HepG2 (cell line): ENCODE results near the gene ZNF638.

Source experiments
- ATF2 ChIP-seq: sonication (generic); formaldehyde crosslinking; IDR thresholded peaks from 2 replicates; pipeline ENCODE4 v1.4.0; 2020; ENCODE audit warnings: missing genetic modification reagents
- RAD51 ChIP-seq: fragments of 450-650 bp; IDR thresholded peaks from 2 replicates; pipeline ENCODE4 v1.6.1; 2016; ENCODE audit warnings: borderline replicate concordance
- ZBTB21 ChIP-seq: sonication (generic); formaldehyde crosslinking; IDR thresholded peaks from 2 replicates; pipeline ENCODE4 v1.4.0; 2020; ENCODE audit warnings: missing genetic modification reagents

GRCh38 chr2:71468279-71469015, 136.9 kb downstream of the ZNF638 start:
- TF ChIP-seq RAD51 (no peak), ATF2 (no peak), ZBTB21 (CRISPR knock-in tag) (no peak)
